Measurements from ENCODE around the gene SIGLEC15.

DNA sequence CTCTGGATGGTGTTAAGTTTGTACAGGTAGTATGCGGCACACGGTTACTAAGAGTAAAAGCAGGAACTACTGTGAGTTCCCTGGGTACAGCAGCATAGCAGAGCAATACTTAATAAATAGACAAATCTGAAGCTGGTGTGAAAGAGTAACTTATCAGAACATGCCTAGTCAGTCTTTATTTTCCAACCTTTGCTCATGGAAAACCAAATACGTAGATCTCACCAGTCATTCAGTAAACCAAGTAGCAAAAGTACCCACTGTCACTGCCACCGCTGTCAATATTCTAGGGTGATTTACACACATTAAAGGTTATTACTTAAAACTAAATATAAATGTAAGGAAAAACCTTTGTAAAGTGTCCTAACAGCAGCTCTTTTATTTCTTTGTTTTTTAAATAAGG is 35.0 kb downstream of the SIGLEC15 start:
- TF ChIP-seq, protein P1, sequence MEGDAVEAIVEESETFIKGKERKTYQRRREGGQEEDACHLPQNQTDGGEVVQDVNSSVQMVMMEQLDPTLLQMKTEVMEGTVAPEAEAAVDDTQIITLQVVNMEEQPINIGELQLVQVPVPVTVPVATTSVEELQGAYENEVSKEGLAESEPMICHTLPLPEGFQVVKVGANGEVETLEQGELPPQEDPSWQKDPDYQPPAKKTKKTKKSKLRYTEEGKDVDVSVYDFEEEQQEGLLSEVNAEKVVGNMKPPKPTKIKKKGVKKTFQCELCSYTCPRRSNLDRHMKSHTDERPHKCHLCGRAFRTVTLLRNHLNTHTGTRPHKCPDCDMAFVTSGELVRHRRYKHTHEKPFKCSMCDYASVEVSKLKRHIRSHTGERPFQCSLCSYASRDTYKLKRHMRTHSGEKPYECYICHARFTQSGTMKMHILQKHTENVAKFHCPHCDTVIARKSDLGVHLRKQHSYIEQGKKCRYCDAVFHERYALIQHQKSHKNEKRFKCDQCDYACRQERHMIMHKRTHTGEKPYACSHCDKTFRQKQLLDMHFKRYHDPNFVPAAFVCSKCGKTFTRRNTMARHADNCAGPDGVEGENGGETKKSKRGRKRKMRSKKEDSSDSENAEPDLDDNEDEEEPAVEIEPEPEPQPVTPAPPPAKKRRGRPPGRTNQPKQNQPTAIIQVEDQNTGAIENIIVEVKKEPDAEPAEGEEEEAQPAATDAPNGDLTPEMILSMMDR (IDR thresholded peaks at IDR 0.05; ENCODE audit: low read length): no peak
- no peak for TF ChIP-seq EZH2 (optimal IDR thresholded peaks at IDR 0.05; ENCODE audit: low read depth, low read length)
- no peak for TF ChIP-seq EZH2phosphoT487 (IDR thresholded peaks at IDR 0.05; ENCODE audit: low read length)
